ENCODE results near the gene PACS1.
A peak's percentile ranks its signal among the peaks of the same experiment; 100 is the strongest.
"Not testable (repeated sequence)": the region's sequence is repeated elsewhere in the genome, so short reads cannot be mapped to it uniquely, and the experiment has no call there.

PACS1 gene

GRCh38 chr11:66076561-66076960 is 6.5 kb downstream of the PACS1 start:
- DNase-seq (ENCODE audit: low spot score), result no peak

GRCh38 chr11:66077927-66078326 is 7.9 kb downstream of the PACS1 start:
- no peak for DNase-seq (ENCODE audit: low spot score)

GRCh38 chr11:66078949-66079348 is 8.9 kb downstream of the PACS1 start:
- DNase-seq (ENCODE audit: low spot score), result not testable (repeated sequence)

GRCh38 chr11:66080055-66080817 is 10.2 kb downstream of the PACS1 start:
- peak; percentile 59 for DNase-seq (ENCODE audit: low spot score)

GRCh38 chr11:66081505-66081904 is 11.4 kb downstream of the PACS1 start:
- DNase-seq (ENCODE audit: low spot score), result peak; percentile 16

- DNase-seq (ENCODE audit: low spot score), result peak; percentile 60
These were observed 13.1 kb downstream of the PACS1 start for GRCh38 chr11:66082946-66083698.

- no peak for DNase-seq (ENCODE audit: low spot score)
These were observed 13.7 kb downstream of the PACS1 start for GRCh38 chr11:66083767-66084166.

- no peak for DNase-seq (ENCODE audit: low spot score)
These were observed 14.9 kb downstream of the PACS1 start for GRCh38 chr11:66084821-66085475.

- no peak for DNase-seq (ENCODE audit: low spot score)
These were observed 17.3 kb downstream of the PACS1 start for GRCh38 chr11:66087148-66087908.

- no peak for DNase-seq (ENCODE audit: low spot score)
These were observed 19.0 kb downstream of the PACS1 start for GRCh38 chr11:66089067-66089466.

GRCh38 chr11:66090288-66090687 is 20.2 kb downstream of the PACS1 start:
- DNase-seq (ENCODE audit: low spot score), result no peak

GRCh38 chr11:66092125-66092524 is 22.1 kb downstream of the PACS1 start:
- DNase-seq (ENCODE audit: low spot score), result not testable (repeated sequence)

GRCh38 chr11:66099746-66100145 is 29.7 kb downstream of the PACS1 start:
- not testable (repeated sequence) for DNase-seq (ENCODE audit: low spot score)

GRCh38 chr11:66100272-66101065 is 30.4 kb downstream of the PACS1 start:
- no peak for DNase-seq (ENCODE audit: low spot score)

- DNase-seq (ENCODE audit: low spot score), result no peak
These were observed 31.0 kb downstream of the PACS1 start for GRCh38 chr11:66101066-66101464.

- no peak for DNase-seq (ENCODE audit: low spot score)
These were observed 34.1 kb downstream of the PACS1 start for GRCh38 chr11:66104057-66104638.

GRCh38 chr11:66106786-66107599 is 36.9 kb downstream of the PACS1 start:
- DNase-seq (ENCODE audit: low spot score), result no peak

GRCh38 chr11:66107600-66108510 is 37.8 kb downstream of the PACS1 start:
- no peak for DNase-seq (ENCODE audit: low spot score)

- DNase-seq (ENCODE audit: low spot score), result no peak
These were observed 39.2 kb downstream of the PACS1 start for GRCh38 chr11:66109294-66109693.

Measured in LoVo (cell line).